Embryonic facial prominence (tissue), 1 donor: Measurements from ENCODE around the gene WSB1.
"Not testable (repeated sequence)": the region's sequence is repeated elsewhere in the genome, so short reads cannot be mapped to it uniquely, and the experiment has no call there.

Experiments
- DNase-seq: peaks from one replicate; pipeline ENCODE4 v3.0.0-alpha.2; 2016; ENCODE audit errors: extremely low spot score

The WSB1 gene

GRCh38 chr17:27315796-27316465, 22.0 kb downstream of the WSB1 start:
- DNase-seq: no peak

GRCh38 chr17:27318228-27318627, 24.3 kb downstream of the WSB1 start:
- DNase-seq: no peak

DNA sequence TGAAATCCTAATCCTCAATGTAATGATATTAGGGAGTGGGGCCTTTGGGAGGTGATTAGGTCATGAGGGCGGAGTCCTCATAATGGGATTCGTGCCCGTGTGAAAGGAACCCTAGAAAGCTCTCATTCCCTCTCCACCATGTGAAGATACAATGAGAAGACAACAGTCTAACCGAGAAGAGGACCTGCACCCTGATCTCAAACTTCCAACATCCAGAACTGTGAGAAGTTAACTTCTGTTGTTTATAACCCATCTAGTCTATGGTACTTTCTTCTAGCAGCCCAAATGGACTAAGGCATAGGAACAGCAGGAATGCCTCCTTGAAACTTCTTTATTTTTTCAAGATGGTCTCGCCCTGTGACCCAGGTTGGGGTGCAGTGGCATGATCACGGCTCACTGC, 24.7 kb downstream of the WSB1 start:
- DNase-seq: no peak

DNA sequence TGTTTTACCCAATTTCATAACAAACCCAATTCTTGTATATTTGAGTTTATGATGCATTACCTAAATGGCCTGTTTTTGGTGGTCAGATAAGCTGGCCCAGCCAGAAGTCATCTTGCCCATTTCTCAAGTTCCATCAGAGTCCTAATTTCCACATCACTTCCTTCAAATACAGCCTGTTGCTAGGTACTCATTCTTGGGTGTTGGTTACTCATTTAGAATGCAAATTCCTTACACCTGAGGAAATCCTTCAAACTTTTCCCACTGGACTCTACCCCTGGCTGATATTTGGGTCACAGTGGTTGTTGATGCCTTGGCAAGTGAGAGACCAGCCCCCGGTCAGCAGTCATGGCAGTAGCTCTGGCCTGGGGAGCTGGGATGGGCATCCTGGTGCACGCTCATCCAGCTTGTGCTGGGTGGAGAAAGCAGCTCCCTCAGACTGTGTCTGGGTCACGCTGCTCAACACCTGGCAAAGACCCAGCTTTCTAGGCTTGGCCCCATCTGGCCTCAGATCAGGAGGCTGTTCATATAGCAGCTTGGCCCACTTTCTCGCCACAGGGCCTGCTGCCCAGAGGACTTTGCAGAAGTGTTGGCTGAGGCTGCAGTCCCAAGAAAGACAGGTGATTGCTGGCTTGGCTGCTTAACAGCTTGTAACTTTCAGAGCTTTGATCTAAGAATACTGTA, 25.8 kb downstream of the WSB1 start:
- DNase-seq: no peak

DNA sequence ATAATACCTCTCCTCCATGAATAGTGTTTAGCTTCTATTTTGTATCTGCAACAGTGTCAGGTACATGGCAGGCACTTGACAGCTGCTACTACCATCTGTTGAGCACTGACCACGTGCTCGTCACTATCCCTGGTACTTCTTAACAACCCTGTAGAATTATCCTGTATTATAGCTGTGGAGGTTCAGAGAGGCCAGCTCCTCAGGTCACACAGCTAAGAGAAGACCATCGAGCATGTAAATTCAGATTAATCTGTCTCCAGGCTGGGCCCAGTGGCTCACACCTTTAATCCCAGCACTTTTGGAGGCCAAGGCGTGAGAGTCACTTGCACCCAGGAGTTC, 26.3 kb downstream of the WSB1 start:
- DNase-seq: no peak

- no peak for DNase-seq
Measured at GRCh38 chr17:27321372-27321771, 27.5 kb downstream of the WSB1 start.

GRCh38 chr17:27322026-27322425, 28.1 kb downstream of the WSB1 start:
- DNase-seq: no peak

DNA sequence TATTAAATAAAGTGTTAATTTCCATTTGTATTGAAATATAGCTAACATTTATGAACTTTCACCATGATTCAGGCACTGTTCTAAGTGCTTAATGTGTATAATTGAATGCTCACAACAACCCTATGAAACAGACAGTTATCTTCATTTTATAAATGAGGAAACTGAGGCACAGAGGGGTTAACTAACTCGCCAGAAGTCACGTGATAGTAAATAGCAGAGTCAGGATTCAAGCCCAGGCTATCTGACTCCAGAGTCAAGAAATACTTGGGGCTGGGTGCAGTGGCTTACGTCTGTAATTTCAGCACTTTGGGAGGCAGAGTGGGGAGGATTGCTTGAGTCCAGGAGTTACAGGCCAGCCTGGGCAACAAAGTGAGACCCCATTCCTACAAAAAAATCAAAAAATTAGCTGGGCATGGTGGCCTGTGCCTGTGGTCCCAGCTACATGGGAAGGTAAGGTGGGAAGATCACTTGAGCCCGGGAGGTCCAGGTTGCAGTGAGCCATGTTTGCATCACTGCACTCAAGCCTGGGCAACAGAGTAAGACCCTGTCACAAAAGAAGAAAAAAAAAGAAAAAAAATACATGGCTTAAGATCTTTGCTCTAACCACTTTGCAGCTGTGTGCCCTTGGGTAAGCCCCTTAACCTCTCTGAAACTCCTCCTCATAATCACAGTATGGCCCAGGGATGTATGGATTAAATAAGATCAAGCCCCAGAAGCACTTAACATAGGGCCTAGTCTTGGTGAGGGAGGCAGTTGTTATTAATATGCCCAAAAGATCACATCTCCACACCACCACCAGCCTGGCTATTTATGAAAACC, 29.0 kb downstream of the WSB1 start:
- DNase-seq: no peak

- no peak for DNase-seq
Measured at GRCh38 chr17:27323538-27324215, 29.8 kb downstream of the WSB1 start.

DNA sequence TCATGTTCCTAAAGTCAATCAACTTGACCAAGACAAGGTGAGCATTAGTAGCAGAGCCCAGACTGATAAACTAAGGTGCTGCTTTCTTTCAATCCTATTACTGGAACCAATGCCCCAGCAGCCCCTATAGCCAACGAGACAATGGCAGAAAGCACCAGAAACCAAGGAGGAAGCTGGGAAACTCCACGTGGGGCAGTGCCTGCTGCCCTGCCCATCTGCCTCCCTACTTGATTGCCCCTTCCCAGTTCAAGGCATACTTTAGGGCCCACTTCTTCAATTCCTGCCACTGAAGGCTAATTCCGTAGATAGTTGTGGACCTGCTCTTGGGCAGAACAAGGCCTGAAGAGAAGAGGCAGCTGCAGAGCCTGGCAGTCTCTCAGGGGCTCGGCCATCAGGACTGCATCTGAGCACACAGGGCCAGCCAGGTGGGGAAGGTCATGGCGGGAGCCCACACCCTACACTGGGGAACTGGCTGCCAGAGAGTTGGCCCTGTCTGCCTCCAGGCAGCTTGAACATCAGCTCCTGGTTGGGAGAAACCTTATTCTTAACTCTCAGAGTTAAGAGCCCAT, 30.9 kb downstream of the WSB1 start:
- DNase-seq: no peak

DNA sequence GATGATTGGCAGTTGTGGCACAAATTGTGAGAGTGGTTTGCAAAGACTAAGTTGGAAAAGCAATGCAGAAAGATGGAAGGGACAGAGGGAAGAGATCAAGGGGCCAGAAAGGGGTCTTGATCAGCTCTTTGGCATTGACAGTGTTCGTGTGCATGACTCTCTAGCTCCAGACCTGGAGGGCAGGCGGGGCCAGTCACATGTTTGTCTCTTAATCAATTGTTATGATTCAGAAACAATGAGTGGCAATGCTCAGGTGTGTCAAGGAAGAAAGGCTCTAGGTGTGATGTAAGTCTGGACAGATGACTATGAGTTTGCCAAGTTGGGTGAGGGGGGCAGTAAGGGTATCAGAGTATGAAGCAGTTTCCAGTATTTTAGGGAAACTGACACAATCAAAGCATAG, 32.1 kb downstream of the WSB1 start:
- DNase-seq: no peak

DNA sequence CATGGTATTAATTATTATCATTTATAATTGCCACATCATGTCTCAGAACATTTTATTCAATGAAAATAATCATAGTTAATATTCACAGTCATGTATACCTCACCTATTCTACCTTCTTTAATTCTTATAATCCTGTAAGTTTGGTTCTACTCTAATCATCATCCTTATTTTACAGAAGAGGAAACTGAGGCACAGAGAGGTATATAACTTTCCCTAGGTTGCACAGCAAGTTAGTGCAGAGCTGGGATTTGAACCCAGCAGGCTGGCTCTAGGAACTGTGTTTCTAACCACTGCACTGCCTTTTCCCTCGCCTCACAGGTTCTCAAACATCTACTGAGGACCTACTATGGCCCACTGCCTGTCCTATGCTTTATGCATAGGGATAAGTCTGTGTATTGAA, 32.7 kb downstream of the WSB1 start:
- no peak for DNase-seq

DNA sequence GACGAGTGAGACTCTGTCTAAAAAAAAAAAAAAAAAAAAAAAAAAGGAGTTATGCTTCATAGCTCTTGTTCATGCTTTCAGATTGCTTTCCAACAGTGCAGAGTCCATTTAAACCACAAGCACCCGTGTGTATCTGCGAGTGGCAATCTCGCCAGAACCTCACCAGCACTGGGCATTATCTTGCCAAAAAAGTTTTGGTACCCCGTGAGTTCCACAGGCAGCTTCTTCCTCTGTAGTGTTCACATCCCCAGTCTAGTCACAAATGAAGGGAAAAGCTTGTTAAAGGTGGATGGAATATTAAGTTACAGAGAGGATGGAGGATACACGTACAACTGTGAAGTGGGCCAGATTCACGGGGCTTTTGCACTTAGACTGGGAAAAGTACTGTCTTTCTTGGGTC, 33.5 kb downstream of the WSB1 start:
- DNase-seq: no peak

- no peak for DNase-seq
Measured at GRCh38 chr17:27327871-27328270, 34.0 kb downstream of the WSB1 start.

- not testable (repeated sequence) for DNase-seq
Measured at GRCh38 chr17:27328686-27329085, 34.8 kb downstream of the WSB1 start.

DNA sequence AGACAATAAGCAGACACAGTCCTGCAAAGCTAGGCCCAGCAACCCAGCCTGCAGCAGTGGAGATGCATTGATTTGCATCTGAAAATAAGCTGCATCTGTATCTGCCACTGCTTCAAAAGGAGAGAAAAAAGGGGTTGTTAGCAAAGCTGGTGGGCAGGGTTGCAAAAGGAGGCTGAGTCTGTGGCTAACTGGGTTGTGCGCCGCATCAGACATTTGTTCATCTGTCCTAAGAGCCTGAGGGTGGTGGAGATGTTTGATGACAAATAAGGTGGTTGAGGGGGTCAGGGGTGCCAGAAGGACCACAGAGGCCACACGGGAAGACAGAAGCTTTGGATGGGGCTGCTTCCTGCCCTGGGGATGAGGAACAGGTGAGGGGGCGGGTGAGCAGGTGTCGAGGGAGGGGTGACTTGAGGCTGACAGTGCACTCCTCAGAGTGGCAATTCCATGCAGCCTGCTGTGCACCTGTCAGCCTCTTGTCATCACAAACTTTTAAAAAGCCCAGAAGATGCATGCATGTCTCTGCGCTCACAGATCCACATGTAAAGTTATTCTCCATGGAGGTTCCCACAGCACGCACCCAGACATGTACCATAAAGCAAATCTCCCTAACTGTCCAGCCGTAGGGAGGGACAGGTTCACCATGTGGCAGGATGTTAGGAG, 35.4 kb downstream of the WSB1 start:
- DNase-seq: no peak

- DNase-seq: no peak
Measured at GRCh38 chr17:27332047-27332393, 38.1 kb downstream of the WSB1 start.

DNA sequence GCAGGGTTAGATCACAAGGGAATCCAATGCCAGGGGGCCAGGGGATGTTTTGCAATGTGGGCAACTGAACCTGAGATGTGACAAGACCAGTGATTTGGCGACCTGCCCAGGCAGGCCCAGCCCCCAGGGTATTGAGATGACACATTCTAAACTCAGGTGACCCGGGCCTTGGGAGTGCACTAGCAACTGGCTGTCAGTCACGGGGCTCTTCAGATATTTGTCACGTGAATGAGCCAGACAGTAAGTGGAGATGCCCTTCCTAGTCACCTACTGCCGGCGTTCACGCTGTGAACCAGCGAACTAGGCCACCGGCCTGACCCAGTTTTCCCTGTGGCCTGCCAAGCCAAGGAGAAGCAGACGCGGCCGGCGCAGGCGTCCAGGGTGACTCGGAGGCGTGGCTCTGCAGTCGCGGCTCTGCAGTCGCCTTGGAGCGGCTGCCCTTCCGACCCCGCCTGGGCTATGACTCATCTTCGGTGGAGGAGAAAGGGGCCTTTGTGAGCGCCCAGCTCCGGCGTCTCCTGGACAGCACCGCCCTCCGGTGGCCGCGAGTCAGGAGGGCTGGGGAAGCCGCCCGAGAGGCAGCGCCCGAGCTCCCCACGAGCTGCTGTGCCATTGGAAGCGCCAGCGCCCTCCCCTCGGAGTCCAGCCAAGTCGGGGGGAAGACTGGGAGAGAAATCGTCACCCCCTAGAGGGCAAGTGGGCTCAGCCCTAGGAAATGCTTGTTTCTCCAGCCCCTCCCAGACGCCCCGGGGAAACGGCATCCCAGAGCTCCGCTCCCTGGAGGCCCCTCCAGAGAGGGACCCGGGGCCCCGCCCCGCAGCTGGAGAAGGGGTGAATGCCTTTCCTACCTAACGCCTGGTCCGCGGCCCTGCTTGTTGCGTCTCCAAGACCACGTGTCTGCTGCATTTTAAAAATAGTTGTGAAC, 38.8 kb downstream of the WSB1 start:
- DNase-seq: peak; percentile 65

- no peak for DNase-seq
Measured at GRCh38 chr17:27333410-27333980, 39.6 kb downstream of the WSB1 start.

DNA sequence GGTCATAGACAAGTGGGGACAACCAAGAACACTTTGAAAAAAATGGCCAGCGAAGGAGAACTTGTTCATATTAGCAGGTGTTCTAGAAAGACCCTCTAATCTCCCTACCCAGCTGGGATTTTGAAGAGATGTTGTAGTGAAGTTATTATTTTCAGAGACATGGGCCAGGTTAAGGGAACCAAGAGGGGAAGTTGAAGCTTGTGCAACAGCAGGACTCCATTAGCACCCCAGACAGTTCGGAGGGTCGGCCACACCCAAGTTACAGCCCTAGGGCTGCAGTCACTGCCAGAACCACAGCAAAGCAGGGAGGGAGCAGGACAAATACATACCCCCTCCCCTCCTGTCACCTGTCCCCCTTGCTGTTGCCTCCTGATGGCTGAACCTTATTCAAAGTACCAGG, 42.3 kb downstream of the WSB1 start:
- DNase-seq: no peak
